ENCODE results near the gene JARID2.
"Not testable (repeated sequence)": the region's sequence is repeated elsewhere in the genome, so short reads cannot be mapped to it uniquely, and the experiment has no call there.

DNA sequence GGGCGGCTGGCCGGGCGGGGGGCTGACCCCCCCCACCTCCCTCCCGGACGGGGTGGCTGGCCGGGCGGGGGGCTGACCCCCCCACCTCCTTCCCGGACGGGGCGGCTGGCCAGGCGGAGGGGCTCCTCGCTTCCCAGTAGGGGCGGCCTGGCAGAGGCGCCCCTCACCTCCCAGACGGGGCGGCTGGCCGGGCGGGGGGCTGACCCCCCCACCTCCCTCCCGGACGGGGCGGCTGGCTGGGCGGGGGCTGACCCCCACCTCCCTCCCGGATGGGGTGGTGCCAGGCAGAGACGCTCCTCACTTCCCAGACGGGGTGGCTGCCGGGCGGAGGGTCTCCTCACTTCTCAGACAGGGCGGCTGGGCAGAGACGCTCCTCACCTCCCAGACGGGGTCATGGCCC is 169.8 kb downstream of the JARID2 start:
- TF ChIP-seq, protein P1, sequence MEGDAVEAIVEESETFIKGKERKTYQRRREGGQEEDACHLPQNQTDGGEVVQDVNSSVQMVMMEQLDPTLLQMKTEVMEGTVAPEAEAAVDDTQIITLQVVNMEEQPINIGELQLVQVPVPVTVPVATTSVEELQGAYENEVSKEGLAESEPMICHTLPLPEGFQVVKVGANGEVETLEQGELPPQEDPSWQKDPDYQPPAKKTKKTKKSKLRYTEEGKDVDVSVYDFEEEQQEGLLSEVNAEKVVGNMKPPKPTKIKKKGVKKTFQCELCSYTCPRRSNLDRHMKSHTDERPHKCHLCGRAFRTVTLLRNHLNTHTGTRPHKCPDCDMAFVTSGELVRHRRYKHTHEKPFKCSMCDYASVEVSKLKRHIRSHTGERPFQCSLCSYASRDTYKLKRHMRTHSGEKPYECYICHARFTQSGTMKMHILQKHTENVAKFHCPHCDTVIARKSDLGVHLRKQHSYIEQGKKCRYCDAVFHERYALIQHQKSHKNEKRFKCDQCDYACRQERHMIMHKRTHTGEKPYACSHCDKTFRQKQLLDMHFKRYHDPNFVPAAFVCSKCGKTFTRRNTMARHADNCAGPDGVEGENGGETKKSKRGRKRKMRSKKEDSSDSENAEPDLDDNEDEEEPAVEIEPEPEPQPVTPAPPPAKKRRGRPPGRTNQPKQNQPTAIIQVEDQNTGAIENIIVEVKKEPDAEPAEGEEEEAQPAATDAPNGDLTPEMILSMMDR (IDR thresholded peaks at IDR 0.05) = not testable (repeated sequence)
- TF ChIP-seq EZH2, EZH2phosphoT487 (IDR thresholded peaks at IDR 0.05): not testable (repeated sequence)
